Measurements from ENCODE around the gene CCDC148.
"Not testable (repeated sequence)": the region's sequence is repeated elsewhere in the genome, so short reads cannot be mapped to it uniquely, and the experiment has no call there.

The CCDC148 gene

DNA sequence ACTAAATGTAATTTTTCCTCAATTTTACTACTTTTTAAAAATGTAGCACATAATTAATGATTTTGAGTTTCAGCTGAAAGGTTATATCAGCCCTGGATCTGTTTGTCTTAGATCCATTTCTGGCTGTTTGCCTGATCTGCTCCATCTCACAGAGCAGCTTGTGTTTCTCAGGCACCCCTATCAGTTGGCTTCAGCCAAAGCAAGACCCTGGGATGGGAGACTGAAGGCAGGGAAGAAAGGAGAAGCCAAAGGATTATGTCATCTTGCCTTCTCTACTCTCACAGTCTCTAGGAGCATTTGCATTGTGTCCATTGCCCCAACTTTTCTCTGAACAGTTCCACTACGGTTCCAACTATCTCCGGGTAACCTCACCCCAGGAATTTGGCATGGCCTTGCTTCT is 110.5 kb downstream of the CCDC148 start:
- DNase-seq = no peak

DNA sequence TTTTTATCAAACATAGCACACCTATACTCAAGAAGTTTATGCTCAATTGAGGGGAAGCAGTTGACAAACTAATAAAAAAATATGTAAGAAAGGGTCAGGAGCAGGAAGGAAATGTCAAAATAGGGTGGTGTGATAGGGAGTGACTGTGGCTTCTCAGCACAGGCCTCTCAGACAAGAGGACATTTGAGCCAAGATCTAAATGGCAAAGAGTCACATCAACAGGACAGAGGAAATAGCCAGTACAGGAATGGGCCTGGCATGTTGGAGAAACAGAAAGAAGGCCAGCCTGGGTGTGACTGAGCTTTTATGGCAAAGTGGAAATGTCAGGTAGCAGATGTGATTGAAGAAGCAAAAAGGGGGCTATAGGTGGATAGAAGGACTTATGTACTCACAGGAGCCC is 117.0 kb downstream of the CCDC148 start:
- no peak for DNase-seq

DNA sequence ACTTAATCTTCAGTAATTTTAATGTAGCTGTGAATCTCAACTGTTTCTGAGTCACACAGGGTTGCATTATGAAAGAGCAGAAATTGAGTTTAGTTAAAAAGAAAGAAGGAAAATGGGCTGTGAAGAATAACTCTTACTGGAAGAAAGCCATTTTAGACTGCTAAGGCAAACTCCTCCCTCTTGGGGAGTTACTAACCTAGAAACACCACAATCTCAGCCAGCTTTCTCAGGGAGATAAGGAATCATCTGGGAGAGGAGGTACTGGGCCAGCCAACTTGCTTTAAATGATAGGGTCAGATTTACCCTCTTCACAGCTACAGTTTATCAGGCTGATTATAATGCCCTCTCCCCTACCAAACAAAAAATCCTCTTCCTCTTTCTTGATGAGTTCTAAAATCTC is 119.5 kb downstream of the CCDC148 start:
- DNase-seq = no peak

DNA sequence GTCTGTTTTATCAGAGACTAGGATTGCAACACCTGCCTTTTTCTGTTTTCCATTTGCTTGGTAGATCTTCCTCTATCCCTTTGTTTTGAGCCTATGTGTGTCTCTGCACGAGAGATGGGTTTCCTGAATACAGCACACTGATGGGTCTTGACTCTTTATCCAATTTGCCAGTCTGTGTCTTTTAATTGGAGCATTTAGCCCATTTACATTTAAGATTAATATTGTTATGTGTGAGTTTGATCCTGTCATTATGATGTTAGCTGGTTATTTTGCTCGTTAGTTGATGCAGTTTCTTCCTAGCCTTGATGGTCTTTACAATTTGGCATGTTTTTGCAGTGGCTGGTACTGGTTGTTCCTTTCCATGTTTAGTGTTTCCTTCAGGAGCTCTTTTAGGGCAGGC is 124.8 kb downstream of the CCDC148 start:
- not testable (repeated sequence) for DNase-seq

DNA sequence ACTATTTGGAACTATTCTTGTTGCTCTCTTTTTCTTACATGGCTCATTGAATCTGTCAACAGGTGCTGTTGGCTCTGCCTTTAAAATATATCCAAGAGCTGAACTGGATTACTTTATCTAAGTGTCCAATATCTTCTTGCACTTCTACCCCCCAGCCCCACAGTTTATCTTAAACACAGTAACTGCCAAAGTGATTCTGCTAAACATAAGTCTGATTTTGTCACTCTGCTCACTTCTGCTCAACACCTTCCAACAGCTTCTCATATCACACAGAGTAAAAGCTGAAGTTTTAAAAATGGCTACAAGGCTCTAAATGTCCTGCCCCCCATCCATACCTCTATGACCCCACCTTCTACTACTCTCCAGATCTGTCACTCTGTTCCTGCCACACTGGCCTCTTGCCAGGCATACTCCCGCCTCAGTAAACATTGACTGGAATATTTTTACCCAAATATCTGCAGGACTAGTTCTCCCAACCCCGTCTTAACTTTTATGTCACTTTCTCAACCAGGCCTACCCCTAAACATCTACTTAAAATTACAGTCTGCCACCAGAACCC is 130.7 kb downstream of the CCDC148 start:
- DNase-seq = no peak

DNA sequence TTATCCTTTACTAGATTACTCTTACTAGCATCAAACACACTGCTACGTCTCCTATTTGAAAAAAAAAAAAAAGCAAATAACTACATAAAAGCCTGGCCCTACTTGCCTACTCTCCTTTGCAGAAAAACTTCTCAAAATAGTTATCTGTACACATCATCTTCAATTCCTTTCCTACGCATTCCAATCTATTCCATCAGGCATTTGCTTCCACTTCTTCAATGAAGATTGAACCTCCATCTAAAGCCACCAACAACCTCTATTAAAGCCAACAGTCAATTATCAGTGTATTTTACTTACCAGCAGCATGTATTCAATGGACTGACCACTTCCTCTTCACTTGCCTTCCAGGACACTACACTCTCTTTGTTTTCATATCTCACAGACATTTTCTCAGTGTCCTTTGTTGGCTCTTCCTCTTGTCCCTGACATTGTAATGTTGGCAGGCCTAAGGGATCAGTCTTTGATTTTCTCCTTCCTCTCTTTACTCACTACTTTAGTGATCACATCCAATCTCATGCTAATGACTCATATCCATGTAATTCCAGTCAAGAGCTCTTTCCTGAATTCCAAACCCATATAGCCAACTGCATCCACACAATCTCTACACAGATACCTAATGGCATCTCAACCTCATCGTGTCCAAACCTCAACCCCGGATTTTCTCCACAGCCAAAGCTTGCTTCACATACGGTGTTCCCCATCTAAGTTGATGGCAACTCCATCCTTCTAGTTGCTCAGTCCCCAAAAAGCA is 131.3 kb downstream of the CCDC148 start:
- no peak for DNase-seq

DNA sequence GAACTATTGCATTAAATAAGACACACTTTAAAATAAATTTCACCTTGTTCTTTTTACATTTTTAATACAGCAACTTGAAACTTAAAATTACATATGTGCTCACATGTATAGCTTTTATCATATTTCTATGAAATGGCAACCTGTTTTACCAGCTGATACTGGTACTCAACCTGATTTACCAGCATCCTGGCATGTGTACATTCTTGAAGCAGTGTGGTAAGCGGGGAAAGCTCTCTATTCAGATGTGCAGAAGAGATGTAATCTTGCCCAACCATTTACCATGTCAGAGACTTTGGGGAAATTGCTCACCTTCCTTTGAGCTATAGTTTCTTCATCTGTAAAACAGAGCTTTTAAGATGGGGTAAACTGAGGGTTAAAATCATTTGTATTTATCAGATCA is 133.2 kb downstream of the CCDC148 start:
- no peak for DNase-seq

DNA sequence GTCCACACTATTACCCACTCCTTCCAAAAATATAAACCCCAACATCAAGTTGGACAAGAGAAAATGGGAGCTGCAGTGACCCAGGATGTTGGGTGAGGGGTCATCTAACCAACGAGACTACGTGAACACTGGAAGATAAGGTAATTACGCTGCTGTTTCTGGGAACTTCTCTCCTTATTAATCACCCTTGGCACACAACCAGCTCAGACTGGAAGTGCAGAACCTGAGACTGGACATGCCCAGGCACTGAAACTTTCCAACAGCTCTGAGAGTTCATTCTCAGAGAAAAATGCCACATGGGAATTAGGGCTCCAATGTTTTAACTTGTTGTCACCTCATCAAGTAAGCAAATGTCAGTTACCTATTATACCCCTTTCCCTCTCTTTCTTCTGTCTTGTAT is 135.3 kb downstream of the CCDC148 start:
- no peak for DNase-seq

DNA sequence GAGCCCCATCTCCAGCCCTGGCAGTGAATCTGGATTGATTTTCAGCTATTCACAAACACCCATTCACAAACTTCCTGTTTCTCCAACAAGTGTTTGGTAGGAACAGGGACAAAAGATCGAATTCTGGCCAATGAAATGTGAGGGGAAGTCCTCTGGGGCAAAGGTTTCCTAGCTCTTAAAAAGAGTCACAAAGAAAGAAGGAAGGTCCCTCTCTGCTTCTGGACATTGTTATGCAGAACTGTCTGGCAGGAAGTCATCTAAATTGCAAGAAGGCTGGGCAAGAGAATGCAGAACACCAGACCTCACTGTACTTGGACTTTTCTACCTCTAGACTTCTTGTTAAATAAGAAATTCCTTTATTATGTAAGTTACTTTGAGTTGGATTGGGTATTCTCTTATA is 137.3 kb downstream of the CCDC148 start:
- DNase-seq = no peak

DNA sequence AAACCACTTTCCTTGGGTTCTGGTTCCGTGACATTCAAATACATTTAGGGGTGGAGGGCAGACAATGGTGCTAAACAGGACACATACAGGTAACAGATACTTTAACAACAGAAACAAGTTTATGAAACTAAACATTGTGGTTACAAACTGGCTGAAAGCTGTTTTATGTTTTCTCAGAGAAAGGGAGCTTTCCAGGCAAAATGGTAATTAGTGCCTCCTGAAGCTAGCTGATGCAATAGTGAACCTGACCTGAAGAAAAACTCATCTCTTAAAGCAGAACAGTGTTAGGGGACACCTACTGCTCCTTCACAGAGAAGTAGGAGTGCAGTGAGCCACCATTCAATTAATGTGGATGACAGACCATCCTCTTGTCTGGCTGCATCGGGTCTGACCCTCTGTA is 138.9 kb downstream of the CCDC148 start:
- DNase-seq = no peak

DNA sequence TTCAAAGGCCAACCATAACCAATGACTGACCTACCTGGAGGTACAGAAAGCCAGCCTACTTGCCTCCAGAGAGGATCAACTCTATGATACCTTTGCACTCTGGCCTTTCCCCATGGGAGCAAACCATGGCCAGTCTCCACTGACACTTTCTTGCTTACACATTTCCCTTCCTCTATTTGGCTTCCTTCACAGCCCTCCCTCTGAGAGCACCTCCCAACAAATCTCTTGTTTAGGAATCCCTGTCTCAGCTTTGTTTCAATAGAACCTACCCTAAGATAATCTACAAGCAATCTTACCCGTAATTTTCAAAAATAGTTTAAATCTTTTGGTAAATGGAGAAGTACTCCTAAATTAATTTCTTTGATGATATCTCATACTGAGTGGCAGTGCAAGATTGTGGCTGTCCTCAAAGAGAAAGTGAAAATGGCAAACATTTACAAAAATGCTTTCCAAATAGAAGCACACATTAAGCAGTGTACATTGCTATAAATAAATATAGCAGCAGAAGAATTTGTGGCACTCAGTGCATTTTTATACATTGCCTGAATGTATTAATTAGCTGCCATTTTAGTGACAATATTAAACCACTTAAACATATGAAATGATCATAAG is 140.6 kb downstream of the CCDC148 start:
- no peak for DNase-seq

DNA sequence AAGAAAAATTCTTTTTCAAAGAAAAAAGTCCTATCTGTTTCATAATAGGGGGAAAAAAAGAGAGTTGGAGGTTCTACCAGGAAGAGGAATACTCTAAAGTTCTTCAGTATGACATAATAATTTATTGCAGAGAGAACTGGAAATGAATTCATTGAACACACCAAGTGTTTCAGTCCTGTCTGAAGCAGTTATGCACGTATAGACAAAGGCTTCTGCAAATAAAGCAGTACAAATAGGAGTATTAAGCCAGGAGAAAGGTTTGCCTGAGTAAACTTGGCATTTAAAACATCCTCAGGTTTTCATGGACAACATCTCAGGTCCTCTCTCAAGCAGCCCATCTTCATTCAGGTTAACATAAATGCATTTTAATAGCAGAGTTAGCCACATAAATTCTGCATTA is 141.6 kb downstream of the CCDC148 start:
- DNase-seq = no peak

DNA sequence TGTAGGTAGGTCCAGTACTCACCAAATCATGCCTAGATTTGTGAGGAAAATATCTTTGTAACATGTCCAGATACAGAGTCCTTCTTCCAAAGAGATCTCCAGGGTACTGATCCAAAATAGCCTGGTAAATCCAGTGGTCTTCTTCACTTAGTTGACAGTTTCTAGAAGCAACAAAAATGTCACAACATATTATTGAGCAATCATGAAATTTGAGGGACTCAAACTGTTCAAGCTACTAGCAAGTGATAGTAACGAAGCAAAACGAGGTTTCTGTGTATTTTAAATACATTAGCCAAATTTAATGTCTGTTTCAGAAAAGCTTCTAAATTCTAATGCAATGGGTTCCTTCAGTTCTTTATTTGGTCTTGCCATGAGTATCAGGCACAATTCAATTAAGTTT is 142.8 kb downstream of the CCDC148 start:
- DNase-seq = no peak

DNA sequence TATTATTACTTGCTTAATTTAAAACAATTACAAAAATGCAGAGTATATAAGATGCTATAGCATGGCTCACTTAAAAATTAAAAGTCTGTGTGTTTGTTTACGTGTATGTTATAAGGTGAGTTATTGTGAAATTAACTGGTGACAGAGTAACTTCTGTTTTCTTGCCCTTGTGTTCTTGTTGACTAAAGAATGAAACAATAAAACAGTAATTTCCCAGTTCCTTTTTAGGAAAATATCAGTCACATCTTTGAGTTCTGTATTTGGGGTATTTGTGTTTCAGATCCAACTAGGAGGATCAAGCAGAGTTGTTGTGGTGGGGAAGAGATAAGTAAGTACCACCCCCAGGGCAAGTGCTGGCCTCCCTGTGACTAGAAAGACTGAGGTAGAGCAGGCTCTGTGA is 143.6 kb downstream of the CCDC148 start:
- DNase-seq = no peak

DNA sequence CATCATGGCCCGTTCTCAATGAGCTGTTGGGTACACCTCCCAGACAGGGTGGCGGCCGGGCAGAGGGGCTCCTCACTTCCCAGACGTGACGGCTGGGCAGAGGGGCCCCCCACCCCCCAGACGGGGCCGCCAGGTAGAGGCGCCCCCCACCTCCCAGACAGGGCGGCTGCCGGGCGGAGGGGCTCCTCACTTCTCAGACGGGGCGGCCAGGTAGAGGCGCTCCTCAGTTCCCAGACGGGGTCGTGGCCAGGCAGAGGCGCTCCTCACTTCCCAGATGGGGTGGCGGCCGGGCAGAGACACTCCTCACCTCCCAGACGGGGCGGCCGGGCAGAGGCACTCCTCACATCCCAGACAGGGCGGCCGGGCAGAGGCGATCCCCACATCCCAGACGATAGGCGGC is 146.1 kb downstream of the CCDC148 start:
- DNase-seq = not testable (repeated sequence)

DNA sequence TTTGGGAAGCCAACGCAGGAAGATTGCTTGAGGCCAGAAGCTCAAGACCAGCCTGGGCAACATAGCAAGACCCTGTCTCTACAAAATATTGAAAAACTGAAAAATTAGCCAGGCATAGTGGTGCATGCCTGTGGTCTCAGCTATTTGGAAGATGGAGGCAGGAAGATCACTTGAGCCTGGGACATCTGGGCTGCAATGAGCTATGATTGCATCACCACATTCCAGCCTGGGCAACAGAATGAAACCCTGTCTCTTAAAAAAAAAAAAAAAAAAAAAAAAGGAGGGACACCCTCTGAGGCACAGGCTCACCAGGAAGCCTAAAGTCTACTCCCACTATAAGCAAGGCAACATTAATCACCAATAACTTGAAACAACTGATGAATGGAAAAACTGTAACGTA is 151.1 kb downstream of the CCDC148 start:
- no peak for DNase-seq

DNA sequence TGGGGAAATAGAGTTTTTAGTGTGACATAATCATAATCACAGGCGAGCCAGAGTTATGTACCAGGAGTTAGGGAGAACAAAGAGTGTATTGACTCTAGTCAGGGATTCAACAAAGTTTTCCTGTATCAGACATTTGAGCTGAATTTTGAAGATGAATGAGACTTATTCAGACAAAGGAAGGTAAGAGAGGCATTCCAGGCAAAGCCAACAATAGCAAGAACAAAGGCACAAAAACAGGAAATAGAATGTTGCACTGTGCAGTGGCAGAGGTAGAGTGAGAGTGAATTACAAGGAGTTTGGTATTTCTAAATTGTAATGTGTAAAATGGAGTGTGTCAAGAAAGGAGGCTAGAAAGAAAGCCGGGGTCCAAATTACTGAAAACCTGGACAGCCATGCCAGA is 156.2 kb downstream of the CCDC148 start:
- no peak for DNase-seq

DNA sequence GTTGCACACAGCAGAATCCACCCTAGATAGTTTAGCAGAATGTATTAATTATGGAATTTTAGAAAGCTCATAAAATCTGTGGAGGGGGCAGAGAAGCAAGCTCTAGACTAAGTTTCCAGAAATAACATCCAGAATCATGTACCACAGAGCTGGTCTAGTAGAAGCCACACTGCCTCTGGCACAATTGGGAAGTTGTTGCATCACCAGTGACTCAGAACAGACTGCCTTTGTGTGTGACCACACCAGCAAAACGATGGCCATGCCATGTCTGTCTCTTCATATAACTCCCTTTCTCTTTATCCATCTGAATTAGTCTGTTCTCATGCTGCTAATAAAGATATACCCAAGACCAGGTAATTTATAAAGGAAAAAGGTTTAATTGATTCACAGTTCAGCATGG is 158.9 kb downstream of the CCDC148 start:
- DNase-seq = no peak

DNA sequence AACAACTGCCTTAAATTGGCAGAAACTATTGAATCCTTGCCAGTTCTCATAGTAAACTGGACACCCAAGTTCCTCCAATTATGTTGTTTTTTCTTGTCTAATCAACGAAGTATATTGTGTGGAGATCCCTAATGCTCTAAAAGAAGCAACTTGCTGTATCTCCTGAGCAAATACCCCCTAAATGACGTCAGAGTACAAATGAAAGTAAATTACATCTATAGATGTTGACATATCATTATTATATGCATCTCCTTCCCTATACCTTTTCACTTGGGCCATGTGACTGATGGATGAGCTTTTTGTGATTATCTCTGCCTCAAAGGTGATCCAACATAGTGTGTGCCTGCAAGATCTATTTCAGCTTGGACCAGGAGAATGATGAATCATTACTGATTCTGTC is 159.4 kb downstream of the CCDC148 start:
- DNase-seq = no peak

DNA sequence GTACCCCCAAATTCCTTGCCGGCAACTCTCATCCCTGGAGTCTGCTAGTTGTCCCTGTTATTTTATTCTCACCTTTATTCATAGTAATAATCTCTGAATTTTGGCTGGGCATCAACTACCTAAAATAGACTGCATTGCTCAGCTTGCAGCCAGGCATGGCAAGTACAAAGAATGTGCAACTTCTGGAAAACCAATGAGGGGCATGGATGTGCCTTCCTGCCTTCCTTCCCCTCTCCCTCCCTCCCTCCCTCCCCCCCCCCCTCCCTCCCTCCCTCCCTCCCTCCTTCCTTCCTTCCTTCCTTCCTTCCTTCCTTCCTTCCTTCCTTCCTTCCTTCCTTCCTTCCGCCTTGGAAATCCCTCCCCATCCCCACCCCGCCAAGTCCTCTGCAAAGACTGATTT is 162.8 kb downstream of the CCDC148 start:
- no peak for DNase-seq

DNA sequence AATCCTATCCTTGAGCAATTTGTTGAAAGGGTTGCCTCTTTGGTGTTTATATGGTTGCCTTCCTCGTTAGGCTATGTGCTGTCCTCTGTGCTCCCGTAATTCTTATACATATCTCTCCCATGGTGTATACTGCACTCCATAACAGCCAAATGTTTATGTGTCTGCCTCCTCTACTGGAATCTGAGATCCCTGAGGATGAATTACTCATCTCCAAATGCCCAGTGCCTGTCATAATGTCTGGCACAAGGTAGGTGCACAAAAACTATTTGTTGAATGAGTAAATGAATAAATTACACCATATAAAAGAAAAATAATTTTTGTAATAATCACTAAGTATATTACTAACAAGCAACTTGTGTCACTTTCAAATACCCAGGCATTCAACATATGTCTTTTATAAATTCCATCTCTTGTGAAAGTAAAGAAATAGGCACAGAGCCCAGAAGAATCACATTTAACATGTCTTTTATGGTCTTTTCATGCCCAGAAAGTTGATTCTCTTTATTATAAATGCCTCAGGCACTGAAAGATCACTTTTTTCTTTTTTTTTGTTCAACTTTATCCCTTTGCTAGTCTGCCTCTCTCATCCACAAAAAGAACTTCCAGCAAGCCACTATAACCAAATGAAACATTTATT is 164.9 kb downstream of the CCDC148 start:
- no peak for DNase-seq

DNA sequence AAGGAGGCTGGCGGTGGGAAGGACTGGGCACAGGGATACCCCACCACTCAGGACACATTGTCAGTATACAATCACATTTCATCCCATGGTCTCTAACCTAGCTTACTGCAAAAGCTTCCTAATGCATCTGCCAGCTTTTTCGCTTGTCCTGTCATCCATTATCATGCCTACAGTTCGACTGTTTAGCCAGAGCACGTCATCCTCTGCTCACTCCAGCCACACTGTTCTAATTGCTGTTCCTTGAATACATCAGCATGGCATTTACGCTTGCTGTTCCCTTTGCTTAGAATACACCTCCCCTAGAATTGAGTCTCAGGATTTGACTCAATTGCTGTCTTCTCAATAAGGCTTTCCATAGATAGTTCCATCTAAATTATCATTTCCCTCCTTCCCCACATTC is 166.3 kb downstream of the CCDC148 start:
- no peak for DNase-seq

DNA sequence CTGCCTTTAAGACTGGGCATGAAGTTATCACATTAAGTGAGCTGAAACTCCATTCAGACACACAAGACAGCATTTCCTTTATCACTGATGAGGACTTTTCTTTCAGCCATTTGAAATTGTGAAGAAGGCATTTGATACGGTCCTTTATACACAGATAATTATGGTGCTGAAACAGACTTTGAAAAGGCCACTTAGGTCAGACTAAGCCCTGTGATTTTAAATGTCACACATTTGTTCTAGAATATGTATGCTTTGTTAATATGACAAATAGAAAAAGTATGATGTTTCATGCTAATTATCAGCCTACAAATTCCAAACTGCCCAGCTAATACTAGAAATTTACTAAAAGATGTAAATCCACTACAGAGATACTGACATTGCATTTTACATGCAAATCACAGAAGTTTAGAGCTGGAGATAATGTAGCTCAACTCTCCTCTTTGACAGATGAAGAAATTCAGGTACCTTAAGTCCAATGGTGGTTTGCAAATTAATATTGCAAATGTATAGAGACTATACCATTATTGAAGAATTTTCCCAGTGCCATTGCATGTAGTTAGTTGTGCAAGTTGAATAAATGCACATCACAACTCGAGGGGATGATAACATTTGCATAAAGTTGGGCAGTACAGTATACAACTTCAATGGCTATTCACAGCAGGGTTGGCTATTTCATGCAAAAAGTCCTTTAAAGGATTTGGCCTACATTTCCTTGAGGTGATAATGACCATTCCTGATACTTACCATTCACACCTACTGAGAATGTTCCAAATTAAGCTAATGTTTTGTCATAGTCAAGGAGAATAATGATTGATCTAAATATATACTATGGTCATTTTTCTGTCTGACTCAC is 179.7 kb downstream of the CCDC148 start:
- no peak for DNase-seq

Data from NCI-H1417 treated with DMSO at 0.1 percent for 48 hours (cell line).